Choroid plexus epithelial cell (primary cell): Measurements from ENCODE around the gene SLX4IP.
"Not testable (repeated sequence)": the region's sequence is repeated elsewhere in the genome, so short reads cannot be mapped to it uniquely, and the experiment has no call there.

Source experiments
- DNase-seq: peaks from one replicate; pipeline ENCODE4 v3.0.0-alpha.2; 2010; ENCODE audit warnings: low read depth
- H3K4me3 ChIP-seq: 2 replicates; pipeline ENCODE4 v1.5.1; 2011; ENCODE audit warnings: low read depth, mild to moderate bottlenecking, control low read depth, low read length, moderate library complexity
- CTCF ChIP-seq: conservative IDR thresholded peaks from 2 replicates; pipeline ENCODE4 v1.5.1; 2011; ENCODE audit warnings: low read depth, mild to moderate bottlenecking, control low read depth, inconsistent platforms, low read length, moderate library complexity

Gene SLX4IP

GRCh38 chr20:10434832-10435812 lies at the start of gene SLX4IP:
Gene SLX4IP, plus strand, starts transcription at chr20:10435305. Its CDS starts 22,900 bp downstream, at chr20:10458205.
- peak within 1 kb of the TSS; percentile 85 for H3K4me3 ChIP-seq
- no peak for TF ChIP-seq CTCF
- peak; percentile 98 for DNase-seq

- no peak for TF ChIP-seq CTCF
- DNase-seq: peak; percentile 64
These were observed 49.1 kb upstream of the SLX4IP start for GRCh38 chr20:10385850-10386544.

GRCh38 chr20:10387686-10388085 lies 47.4 kb upstream of the SLX4IP start:
- H3K4me3 ChIP-seq: no peak overlapping the region

More at GRCh38 chr20:10385850-10386544, 49.1 kb upstream of the SLX4IP start:
- H3K4me3 ChIP-seq: no peak overlapping the region

GRCh38 chr20:10388597-10388996 lies 46.5 kb upstream of the SLX4IP start:
- H3K4me3 ChIP-seq: no peak overlapping the region
- no peak for TF ChIP-seq CTCF
- no peak for DNase-seq

More at GRCh38 chr20:10387686-10388085, 47.4 kb upstream of the SLX4IP start:
- TF ChIP-seq CTCF: no peak
- no peak for DNase-seq

- TF ChIP-seq CTCF: no peak
- DNase-seq: no peak
- H3K4me3 ChIP-seq: no peak overlapping the region
These were observed 44.4 kb upstream of the SLX4IP start for GRCh38 chr20:10390709-10391108.

GRCh38 chr20:10394752-10395151 lies 40.4 kb upstream of the SLX4IP start:
- not testable (repeated sequence) for DNase-seq, H3K4me3 ChIP-seq

GRCh38 chr20:10398834-10399369 lies 36.2 kb upstream of the SLX4IP start:
- TF ChIP-seq CTCF: no peak
- no peak for DNase-seq
- H3K4me3 ChIP-seq: no peak overlapping the region
